GM19238 (cell line): ENCODE results near the gene MANBA.

ENCODE experiments used
- DNase-seq: peaks from one replicate; pipeline ENCODE4 v3.0.0; 2011; ENCODE audit warnings: low spot score; ENCODE audit not compliant: insufficient read length

Gene MANBA

DNA sequence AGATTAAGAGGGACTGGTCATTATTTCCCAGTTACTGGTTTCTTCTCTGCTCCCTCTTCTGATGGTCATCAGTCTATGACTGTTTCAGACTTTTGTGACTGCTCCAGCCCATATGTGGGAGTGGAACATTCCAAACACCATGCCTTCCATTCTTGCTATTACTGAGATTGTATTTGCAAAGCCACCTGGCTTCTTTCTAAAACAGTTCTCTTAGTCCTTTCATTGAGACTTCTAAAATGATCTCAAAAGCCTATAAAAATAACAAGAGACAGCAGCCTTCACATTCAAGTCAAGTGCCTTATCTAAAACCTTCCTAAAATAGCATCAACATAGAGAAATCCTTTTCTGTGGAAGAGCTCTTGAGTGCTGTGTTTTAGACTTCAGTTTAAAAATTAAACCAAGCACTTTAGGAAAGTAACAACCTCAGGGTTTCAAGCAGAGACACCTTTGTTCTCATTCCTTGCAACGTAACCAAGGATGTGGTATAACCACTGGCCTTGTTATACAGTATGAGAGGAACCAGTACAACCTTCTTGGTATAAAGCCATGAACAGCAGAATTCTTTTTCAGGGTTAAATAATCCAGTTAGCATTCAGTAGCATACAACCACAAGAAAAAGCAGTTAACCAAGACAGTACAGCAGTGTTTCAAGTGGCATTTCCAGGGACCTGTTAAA, 162.5 kb downstream of the MANBA start:
- DNase-seq, result no peak

DNA sequence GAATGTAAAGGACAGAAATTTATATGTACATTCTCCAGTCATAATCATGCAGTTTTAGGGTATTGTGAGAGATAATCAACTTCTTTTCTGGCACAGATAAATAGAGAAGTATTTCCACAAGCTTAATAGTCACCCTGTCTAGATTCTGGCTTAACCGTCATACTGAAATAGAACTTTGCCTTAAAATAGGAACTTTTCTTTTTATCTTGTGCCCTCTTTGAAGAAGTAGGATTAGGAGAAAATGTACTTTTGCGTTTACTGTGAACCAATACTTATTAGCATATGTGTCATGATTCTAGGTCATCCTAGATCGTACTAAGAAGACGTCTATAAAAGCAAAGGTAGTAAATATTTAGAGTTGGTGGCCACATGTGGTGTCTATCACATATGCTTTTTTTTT, 164.2 kb downstream of the MANBA start:
- DNase-seq, result no peak

DNA sequence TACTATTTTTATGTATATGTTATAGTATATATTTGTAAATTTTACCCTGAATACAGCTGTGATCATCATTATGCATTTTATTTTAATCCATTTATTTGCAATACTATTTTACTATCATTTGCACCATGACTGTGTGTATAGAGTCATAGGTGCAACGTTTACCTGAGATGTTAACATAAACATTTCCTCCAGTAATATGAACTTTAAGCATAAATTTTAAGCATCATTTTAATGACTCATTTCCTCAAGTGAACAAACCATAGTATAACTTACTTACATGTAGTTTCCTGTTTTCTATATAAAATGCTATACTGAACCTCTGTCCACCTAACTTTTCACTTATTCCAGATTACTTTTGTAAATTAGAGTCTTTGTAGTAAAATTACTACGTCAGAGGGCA, 166.8 kb downstream of the MANBA start:
- DNase-seq, result no peak

DNA sequence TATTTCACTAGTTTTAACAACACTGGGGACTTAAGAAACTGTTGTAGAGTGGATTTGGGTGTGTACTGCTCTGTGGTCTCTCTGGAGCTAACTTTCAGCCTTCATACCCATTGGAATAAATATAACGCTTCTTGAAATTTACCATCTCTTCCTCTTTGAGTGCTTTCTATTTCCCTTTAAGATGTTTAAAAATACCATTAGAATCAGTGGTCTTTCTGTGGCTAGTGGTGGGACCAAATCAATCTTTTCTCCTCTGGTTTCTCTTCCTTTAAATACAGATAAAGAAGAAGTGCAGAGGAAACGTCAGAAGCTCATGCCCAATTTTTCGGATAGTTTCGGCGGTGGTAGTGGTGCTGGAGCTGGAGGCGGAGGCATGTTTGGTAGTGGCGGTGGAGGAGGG, 167.6 kb downstream of the MANBA start:
- DNase-seq, result no peak

DNA sequence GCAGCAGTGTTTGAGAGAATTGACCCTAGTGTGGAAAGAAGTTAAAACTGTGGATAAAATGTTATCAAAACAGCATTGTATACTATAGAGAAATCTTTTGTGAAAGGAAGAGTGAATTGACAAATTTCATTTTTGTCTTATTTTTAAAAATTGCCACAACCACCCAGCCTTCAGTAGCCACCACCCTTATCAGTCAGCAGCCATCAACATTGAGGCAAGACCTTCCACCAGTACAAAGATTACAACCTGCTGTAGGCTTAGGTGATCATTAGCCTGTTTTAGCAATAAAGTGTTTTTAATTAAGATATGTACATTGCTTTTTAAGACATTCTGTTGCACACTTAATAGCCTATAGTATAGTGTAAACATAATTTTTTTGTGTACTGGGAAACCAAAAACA, 168.5 kb downstream of the MANBA start:
- DNase-seq, result no peak

DNA sequence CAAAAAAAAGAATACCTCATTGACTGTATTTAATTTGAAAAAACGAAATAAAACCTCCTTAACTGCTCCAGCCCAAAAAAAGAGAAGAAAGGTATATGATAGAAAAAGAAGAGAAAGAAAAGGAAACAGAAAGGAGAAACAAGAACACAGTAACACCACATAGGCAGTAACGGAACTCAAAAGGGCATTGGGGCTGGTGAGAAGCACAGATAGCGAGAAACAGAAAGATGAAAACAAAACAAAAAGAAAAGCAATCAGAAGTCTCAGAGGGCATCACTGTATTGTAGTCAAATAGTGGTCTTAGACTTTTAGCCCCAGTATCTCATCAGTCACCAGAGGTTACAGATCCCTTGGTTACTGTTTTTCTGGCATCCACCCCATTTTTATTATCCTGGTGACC, 171.0 kb downstream of the MANBA start:
- DNase-seq, result no peak

DNA sequence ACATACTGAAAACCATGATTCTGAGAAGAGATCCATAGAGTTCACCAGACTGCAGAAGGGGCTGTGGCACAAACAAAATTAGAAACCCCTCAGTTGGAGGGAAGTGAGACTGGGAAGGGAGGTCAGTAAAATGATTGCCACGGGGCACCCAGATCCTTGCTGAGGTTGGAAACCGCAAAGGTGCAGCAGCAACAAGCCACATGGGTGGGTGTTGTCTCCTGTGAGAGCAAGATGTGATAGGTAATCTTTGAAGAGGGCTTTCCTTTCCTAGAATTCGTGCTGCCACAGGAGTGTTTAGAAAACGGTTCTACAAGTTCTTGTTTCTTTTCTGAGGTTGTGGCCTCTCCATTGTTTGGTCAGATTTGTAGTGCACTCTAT, 174.1 kb downstream of the MANBA start:
- DNase-seq, result no peak

DNA sequence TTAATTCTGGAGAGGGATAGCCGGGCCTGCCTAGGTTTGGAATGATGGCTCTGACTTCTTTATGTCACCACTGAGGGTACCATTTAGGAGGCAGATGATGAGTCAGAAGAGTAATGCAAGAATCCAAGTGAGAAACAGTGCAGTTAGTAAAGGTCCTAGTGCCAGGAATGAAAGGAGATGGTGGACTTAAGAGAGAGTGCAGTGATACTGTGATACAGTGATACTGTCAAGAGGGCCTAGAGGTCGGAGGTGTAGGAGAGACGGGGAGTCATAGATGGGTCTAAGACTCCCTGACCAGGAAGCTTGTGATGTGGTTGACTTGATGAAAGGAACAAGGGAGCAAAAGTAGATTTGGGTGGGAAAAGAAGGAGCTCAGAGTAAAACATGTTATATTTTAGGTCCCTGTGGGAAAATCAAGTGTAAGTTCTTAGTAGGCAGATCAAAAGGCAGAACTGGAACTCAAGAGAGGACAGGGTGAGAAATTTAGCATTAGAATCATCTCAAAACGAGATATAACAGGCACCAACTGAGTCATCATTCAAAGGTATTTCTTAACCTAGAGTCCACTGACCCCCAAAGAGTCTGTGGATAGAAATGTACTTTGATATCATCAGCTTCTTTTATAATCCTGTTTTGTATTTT, 174.6 kb downstream of the MANBA start:
- DNase-seq, result no peak

DNA sequence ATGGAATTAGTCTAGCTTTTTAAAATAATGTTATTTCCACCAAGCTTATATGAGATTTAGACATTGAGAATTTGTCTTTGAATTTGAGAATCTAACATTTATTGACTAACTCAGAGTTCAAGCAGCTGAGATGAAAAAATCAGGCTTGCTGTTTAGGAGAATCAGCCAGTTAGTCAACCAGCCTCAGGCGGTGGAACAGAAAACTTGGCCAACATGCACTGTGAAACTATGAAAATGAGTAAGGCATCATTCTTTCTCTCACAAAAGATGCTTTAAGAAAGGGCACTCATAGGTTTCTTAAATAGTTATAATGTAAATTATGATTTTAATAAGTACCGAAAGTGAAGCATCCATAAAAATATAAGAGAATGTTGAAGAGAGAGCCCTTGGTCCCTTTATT, 175.4 kb downstream of the MANBA start:
- no peak for DNase-seq

DNA sequence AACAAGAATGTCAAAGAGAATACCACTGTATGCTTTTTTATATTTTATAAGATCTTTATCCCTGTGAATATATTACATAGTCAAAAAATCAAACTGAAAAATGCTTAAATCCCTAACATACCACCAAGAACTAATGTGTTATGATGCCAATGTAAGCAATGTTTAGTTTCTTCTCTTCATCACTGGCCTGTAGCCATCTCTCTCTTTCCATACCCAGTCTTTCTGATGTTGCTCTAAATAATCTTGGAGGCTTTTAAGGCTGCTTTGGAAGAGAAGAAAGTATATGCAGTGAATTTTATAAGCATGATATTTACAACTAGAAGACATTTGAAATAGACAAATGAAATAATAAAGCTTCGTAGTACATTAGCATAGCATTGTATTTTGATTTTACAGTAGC, 176.7 kb downstream of the MANBA start:
- no peak for DNase-seq
